ENCODE data around the gene CLPTM1. TPM values are rescaled to one million over a fixed set of nuclear protein-coding genes. Genes with fewer than 3 reads are reported as not detected.

The CLPTM1 gene
- total RNA-seq, 1 experiment from 2014 or later, result 82.0 TPM

GRCh38 chr19:44968670-44969069 is 13.5 kb downstream of the CLPTM1 start:
- Histone ChIP-seq H3K4me2 (ENCODE audit: insufficient read depth, insufficient read length, low read length) (no peak overlapping the region), H2BK20ac (ENCODE audit: low read depth, low read length, poor library complexity, severe bottlenecking) (no peak overlapping the region), H3K4ac (ENCODE audit: low read depth, low read length) (no peak overlapping the region), H2BK15ac (ENCODE audit: low read depth, low read length) (no peak overlapping the region), H2AFZ (ENCODE audit: low read length) (no peak overlapping the region), H3T11ph (ENCODE audit: low read length) (no peak overlapping the region), H3K9ac (ENCODE audit: extremely low read depth, insufficient read length, low read length) (no peak overlapping the region), H3K9me3 (ENCODE audit: control insufficient read depth, low read depth, low read length) (no peaks in the 10 kb centered on the region), H3K79me2 (ENCODE audit: insufficient read depth, low read length) (no peaks in the 10 kb centered on the region), H3K4me1 (ENCODE audit: insufficient read depth, low read length) (no peaks in the 10 kb centered on the region), H3K23me2 (ENCODE audit: insufficient read length, low read depth, low read length, poor library complexity, severe bottlenecking) (no peaks in the 10 kb centered on the region), H3K79me1 (ENCODE audit: insufficient read depth, low read depth, low read length, poor library complexity, severe bottlenecking) (no peaks in the 10 kb centered on the region), H3K27me3 (ENCODE audit: insufficient read depth, low read length) (no peaks in the 10 kb centered on the region), H4K5ac (ENCODE audit: insufficient read length, low read depth, low read length) (no peak overlapping the region), H4K8ac (replicated peaks; ENCODE audit: insufficient read length, low read depth, low read length) (no peak overlapping the region), H2BK12ac (ENCODE audit: insufficient read length, low read depth, low read length) (no peak overlapping the region), H3K23ac (ENCODE audit: insufficient read length, low read depth, low read length) (no peak overlapping the region), H2BK5ac (ENCODE audit: insufficient read length, low read length) (no peak overlapping the region), H3K18ac (ENCODE audit: insufficient read length, low read depth, low read length) (no peak overlapping the region), H4K91ac (ENCODE audit: insufficient read length, low read depth, low read length) (no peak overlapping the region), H3K14ac (ENCODE audit: insufficient read depth, low read length) (no peak overlapping the region), H2AK5ac (ENCODE audit: insufficient read length, low read length) (no peak overlapping the region), H3K56ac (ENCODE audit: insufficient read length, low read depth, low read length) (no peak overlapping the region), H3K27ac (ENCODE audit: insufficient read length, low read depth, low read length) (no peak overlapping the region), H4K20me1 (ENCODE audit: control insufficient read depth, insufficient read depth, insufficient read length) (no peaks in the 10 kb centered on the region), H2BK120ac (ENCODE audit: low read depth, low read length, poor library complexity, severe bottlenecking) (no peak overlapping the region)
- H3K9me3 Mint-ChIP-seq, result no peaks in the 10 kb centered on the region
- H3K4me3 Mint-ChIP-seq, result no peak overlapping the region
- H3K27me3 Mint-ChIP-seq (ENCODE audit: low read depth), result no peaks in the 10 kb centered on the region
- no peak for DNase-seq
- H3K36me3 Mint-ChIP-seq (ENCODE audit: insufficient read depth in 1 of 3, low read depth in 3 of 3), result peaks cover 9 to 42% (median 32%) of the 10 kb centered on the region in 3 experiments; a peak in 6 of 7 replicates
- no peaks in the 10 kb centered on the region for H3K4me1 Mint-ChIP-seq
- TF ChIP-seq, protein P1, sequence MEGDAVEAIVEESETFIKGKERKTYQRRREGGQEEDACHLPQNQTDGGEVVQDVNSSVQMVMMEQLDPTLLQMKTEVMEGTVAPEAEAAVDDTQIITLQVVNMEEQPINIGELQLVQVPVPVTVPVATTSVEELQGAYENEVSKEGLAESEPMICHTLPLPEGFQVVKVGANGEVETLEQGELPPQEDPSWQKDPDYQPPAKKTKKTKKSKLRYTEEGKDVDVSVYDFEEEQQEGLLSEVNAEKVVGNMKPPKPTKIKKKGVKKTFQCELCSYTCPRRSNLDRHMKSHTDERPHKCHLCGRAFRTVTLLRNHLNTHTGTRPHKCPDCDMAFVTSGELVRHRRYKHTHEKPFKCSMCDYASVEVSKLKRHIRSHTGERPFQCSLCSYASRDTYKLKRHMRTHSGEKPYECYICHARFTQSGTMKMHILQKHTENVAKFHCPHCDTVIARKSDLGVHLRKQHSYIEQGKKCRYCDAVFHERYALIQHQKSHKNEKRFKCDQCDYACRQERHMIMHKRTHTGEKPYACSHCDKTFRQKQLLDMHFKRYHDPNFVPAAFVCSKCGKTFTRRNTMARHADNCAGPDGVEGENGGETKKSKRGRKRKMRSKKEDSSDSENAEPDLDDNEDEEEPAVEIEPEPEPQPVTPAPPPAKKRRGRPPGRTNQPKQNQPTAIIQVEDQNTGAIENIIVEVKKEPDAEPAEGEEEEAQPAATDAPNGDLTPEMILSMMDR (conservative IDR thresholded peaks at IDR 0.05), result no peak
- no peak overlapping the region for H3K27ac Mint-ChIP-seq
- no CpG with 5 or more reads among the region's 4 CpGs for WGBS (ENCODE audit: extremely low coverage, insufficient read length, low lambda C conversion rate)
